Cardiac muscle cell (in vitro differentiated cells and primary cell): ENCODE measurements around the gene QPCTL. TPM values are rescaled to one million over a fixed set of nuclear protein-coding genes. Genes with fewer than 3 reads are reported as not detected.

ENCODE experiments used
- DNase-seq, 2 donors: peaks; one replicate each; pipeline versions ENCODE4 v3.0.0 to v3.0.0-alpha.2; 2010 to 2017; ENCODE audit warnings: low read depth in 1 of 2, low spot score in 1 of 2
- H3K27ac ChIP-seq: fragments of 200-600 bp; sonication (generic); 2 replicates; pipeline ENCODE4 v1.5.1; 2016
- H3K27me3 ChIP-seq: fragments of 200-600 bp; sonication (generic); 2 replicates; pipeline ENCODE4 v1.6.0; 2016; ENCODE audit warnings: control low read depth
- H3K36me3 ChIP-seq: fragments of 200-600 bp; sonication (generic); 2 replicates; pipeline ENCODE4 v1.5.1; 2016; ENCODE audit warnings: control low read depth
- H3K4me1 ChIP-seq: fragments of 200-600 bp; sonication (generic); 2 replicates; pipeline ENCODE4 v1.8.1; 2017; ENCODE audit warnings: low read depth, mild to moderate bottlenecking, mixed run types
- H3K4me3 ChIP-seq: fragments of 200-600 bp; sonication (generic); 2 replicates; pipeline ENCODE4 v1.5.1; 2016; ENCODE audit warnings: mild to moderate bottlenecking
- H3K9me3 ChIP-seq: fragments of 200-600 bp; sonication (generic); 2 replicates; pipeline ENCODE4 v1.5.1; 2017; ENCODE audit warnings: low read depth, mild to moderate bottlenecking, control low read depth
- polyA plus RNA-seq: library from polyadenylated mRNA; unstranded; fragments of >200 nt; fragmentation: Nextera tagmentation; extraction: Ambion mirVana; gene quantifications from 2 replicates; pipeline ENCODE4 v1.2.1, GENCODE V29; 2016
- total RNA-seq: library from RNA; depleted of rRNA; stranded (reverse); fragments of >200 nt; gene quantifications from 2 replicates; pipeline ENCODE4 v1.2.3, GENCODE V29; 2016
- TF ChIP-seq, protein P1 (sequence below): IDR thresholded peaks from 2 replicates; pipeline ENCODE4 v1.5.1; 2012; ENCODE audit warnings: low read depth, mild to moderate bottlenecking, low read length

Gene QPCTL
- total and polyA plus RNA-seq, 2 experiments from 2014 or later, result 14.6 to 22.2 TPM

DNA sequence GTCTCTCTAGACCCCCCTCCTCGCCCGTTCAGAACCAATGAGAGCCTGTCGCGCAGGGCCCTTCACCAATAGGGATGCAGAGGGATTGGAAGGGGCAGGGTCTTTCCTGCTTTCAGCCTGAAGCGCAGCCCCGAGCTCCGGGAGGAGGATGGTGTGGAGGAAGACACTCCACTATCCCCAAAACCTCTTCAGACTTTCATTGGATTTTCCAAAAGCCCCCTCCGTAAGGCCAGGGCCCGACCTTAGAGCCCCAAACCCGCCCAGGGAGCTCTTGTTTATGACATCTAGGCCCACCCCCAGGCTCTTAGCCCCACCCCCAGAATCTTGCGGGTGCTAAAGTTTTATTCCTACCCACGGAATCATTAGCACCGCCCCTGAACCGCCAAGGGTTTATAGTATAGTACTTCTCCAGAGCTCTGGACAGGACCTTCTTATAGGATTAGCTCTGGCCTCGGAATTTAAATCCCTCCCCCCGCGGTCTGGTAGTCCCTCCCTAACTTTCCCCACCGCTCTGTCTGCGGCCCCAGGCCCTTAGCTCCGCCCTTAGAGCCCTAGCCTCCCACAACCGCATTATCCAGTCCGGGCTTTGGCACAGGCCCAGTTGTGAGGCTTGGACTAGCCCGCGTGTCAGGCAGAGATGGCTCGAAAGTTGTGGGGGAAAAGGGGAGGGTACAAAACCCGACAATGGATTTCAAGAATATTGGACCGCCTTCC is 46.7 kb upstream of the QPCTL start:
- H3K36me3 ChIP-seq, result no peaks in the 10 kb centered on the region
- TF ChIP-seq, protein P1, sequence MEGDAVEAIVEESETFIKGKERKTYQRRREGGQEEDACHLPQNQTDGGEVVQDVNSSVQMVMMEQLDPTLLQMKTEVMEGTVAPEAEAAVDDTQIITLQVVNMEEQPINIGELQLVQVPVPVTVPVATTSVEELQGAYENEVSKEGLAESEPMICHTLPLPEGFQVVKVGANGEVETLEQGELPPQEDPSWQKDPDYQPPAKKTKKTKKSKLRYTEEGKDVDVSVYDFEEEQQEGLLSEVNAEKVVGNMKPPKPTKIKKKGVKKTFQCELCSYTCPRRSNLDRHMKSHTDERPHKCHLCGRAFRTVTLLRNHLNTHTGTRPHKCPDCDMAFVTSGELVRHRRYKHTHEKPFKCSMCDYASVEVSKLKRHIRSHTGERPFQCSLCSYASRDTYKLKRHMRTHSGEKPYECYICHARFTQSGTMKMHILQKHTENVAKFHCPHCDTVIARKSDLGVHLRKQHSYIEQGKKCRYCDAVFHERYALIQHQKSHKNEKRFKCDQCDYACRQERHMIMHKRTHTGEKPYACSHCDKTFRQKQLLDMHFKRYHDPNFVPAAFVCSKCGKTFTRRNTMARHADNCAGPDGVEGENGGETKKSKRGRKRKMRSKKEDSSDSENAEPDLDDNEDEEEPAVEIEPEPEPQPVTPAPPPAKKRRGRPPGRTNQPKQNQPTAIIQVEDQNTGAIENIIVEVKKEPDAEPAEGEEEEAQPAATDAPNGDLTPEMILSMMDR, result no peak
- peak overlapping the region; percentile 33 for H3K4me3 ChIP-seq
- H3K27me3 ChIP-seq, result no peaks in the 10 kb centered on the region
- H3K4me1 ChIP-seq, result no peaks in the 10 kb centered on the region
- peak; percentile 93 to 98 for DNase-seq
- no peak overlapping the region for H3K27ac ChIP-seq
- H3K9me3 ChIP-seq, result no peaks in the 10 kb centered on the region

DNA sequence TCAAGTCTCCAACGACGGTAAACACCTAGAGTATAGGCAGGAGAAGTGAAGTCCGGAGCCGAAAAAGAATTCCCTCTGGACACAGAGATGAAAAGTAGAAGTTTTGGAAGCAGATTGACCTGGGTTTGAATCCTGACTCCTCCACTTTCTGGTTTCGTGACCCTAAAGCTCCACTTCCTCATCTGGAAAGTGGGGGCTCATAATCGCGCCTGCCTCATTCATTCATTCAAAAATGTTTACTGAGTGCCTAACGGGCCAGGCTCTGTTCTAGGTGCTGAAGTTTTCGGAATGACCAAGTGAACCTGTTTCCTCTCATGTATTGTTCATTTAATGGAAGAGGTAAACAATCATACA is 46.1 kb upstream of the QPCTL start:
- no peaks in the 10 kb centered on the region for H3K9me3 ChIP-seq
- H3K36me3 ChIP-seq, result no peaks in the 10 kb centered on the region
- no peaks in the 10 kb centered on the region for H3K4me1 ChIP-seq
- H3K27me3 ChIP-seq, result no peaks in the 10 kb centered on the region
- no peak for DNase-seq
- H3K4me3 ChIP-seq, result no peak overlapping the region
- TF ChIP-seq, protein P1, result no peak
- H3K27ac ChIP-seq, result no peak overlapping the region

DNA sequence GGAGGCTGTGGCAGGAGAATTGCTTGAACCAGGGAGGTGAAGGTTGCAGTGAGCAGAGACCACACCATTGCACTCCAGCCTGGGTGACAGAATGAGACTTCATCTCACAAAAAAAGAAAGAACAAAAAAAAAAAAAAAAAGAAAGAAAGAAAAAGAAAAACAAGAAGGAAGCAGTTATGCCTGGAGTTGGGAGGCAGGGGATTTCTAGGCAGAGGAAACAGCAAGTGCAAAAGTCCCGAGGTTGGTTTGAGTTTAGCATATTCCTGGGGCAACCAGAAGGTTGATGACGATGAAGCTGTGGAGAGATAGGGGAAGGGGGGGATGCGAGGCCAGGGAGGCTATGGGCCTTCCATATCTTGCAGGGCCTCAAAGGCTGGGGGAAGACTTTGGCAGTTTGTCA is 41.7 kb upstream of the QPCTL start:
- H3K27ac ChIP-seq, result no peak overlapping the region
- TF ChIP-seq, protein P1, result no peak

DNA sequence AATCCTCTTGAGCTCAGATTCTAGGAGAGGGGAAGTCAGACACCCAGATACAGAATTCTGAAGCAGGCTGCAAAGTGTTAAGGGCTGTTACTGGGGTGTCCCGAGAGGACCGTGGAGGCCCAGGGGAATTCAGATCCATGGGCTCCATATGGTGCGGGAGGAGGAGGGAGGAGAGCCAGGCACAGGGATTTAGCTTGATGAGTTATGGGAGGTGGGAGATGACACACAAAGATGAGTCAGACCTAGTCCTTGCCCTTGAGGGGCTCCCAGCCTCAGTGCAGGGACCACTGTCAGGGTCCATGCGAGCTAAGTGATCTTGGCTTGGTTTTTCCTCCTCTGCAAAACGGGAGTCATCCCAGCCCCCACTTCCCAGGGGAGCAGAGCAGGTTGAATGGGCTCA is 38.8 kb upstream of the QPCTL start:
- DNase-seq, result no peak
- no peaks in the 10 kb centered on the region for H3K36me3 ChIP-seq
- TF ChIP-seq, protein P1, result no peak
- H3K4me3 ChIP-seq, result no peak overlapping the region
- peaks cover 6% of the 10 kb centered on the region for H3K4me1 ChIP-seq
- H3K27me3 ChIP-seq, result no peaks in the 10 kb centered on the region
- no peak overlapping the region for H3K27ac ChIP-seq
- no peaks in the 10 kb centered on the region for H3K9me3 ChIP-seq

More for the DNA sequence above, 41.7 kb upstream of the QPCTL start:
- no peaks in the 10 kb centered on the region for H3K36me3 ChIP-seq
- no peaks in the 10 kb centered on the region for H3K27me3 ChIP-seq
- no peak overlapping the region for H3K4me3 ChIP-seq
- H3K9me3 ChIP-seq, result no peaks in the 10 kb centered on the region
- no peak for DNase-seq
- no peaks in the 10 kb centered on the region for H3K4me1 ChIP-seq

DNA sequence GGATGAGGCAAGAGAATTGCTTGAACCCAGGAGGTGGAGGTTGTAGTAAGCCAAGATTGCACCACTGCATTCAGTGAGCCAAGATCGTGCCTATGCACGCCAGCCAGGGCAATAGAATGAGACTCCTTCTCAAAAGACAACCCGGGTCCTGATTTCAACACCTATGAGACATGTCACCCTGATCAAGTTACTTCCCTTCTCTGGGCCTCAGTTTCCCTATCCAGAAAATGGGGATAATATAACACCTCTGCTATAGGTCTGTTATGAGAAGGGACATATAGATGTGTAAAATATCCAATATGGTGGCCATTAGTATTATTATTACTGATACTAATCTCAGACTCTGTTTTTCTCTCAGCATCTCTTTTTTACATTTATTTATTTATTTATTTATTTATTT is 37.4 kb upstream of the QPCTL start:
- H3K36me3 ChIP-seq, result no peaks in the 10 kb centered on the region
- H3K4me1 ChIP-seq, result peaks cover 6% of the 10 kb centered on the region
- no peaks in the 10 kb centered on the region for H3K27me3 ChIP-seq
- TF ChIP-seq, protein P1, result no peak
- no peaks in the 10 kb centered on the region for H3K9me3 ChIP-seq
- H3K27ac ChIP-seq, result no peak overlapping the region
- no peak overlapping the region for H3K4me3 ChIP-seq
- DNase-seq, result no peak
